TTC549 (cell line): ENCODE measurements around the gene IST1.
A peak's percentile ranks its signal among the peaks of the same experiment; 100 is the strongest.

ENCODE experiments used
- FAIRE-seq: peaks from 2 replicates; lab custom pipeline; 2012; peaks lifted over from hg19 to GRCh38; lab: Jason Lieb, UNC

IST1 gene

GRCh38 chr16:71919035-71919434 lies 23.7 kb downstream of the IST1 start:
- no peak for FAIRE-seq

GRCh38 chr16:71920658-71921057 lies 25.3 kb downstream of the IST1 start:
- FAIRE-seq = no peak

- no peak for FAIRE-seq
Measured at GRCh38 chr16:71923941-71924690, 28.8 kb downstream of the IST1 start.

- no peak for FAIRE-seq
Measured at GRCh38 chr16:71924710-71925109, 29.4 kb downstream of the IST1 start.

- no peak for FAIRE-seq
Measured at GRCh38 chr16:71927383-71927782, 32.1 kb downstream of the IST1 start.

GRCh38 chr16:71927787-71928186 lies 32.5 kb downstream of the IST1 start:
- no peak for FAIRE-seq

- no peak for FAIRE-seq
Measured at GRCh38 chr16:71929048-71929447, 33.7 kb downstream of the IST1 start.

- FAIRE-seq = no peak
Measured at GRCh38 chr16:71930013-71930563, 34.8 kb downstream of the IST1 start.

GRCh38 chr16:71931001-71931400 lies 35.7 kb downstream of the IST1 start:
- FAIRE-seq = no peak

GRCh38 chr16:71931599-71931998 lies 36.3 kb downstream of the IST1 start:
- FAIRE-seq = no peak

GRCh38 chr16:71933017-71933416 lies 37.7 kb downstream of the IST1 start:
- no peak for FAIRE-seq

- FAIRE-seq = no peak
Measured at GRCh38 chr16:71933913-71934695, 38.8 kb downstream of the IST1 start.

- FAIRE-seq = no peak
Measured at GRCh38 chr16:71937868-71938510, 42.7 kb downstream of the IST1 start.

- FAIRE-seq = no peak
Measured at GRCh38 chr16:71943887-71944286, 48.6 kb downstream of the IST1 start.

GRCh38 chr16:71945616-71946015 lies 50.3 kb downstream of the IST1 start:
- no peak for FAIRE-seq

- no peak for FAIRE-seq
Measured at GRCh38 chr16:71952825-71953224, 57.5 kb downstream of the IST1 start.

GRCh38 chr16:71954180-71954579 lies 58.8 kb downstream of the IST1 start:
- FAIRE-seq = no peak

GRCh38 chr16:71954699-71955195 lies 59.4 kb downstream of the IST1 start:
- no peak for FAIRE-seq

GRCh38 chr16:71956486-71956885 lies 61.2 kb downstream of the IST1 start:
- FAIRE-seq = no peak

GRCh38 chr16:71961066-71962039 lies 66.0 kb downstream of the IST1 start:
- peak; percentile 38 for FAIRE-seq

- FAIRE-seq = no peak
Measured at GRCh38 chr16:71963125-71963875, 68.0 kb downstream of the IST1 start.
